Activated T-cell treated with anti-CD3 and anti-CD28 coated beads for 1 hour (primary cell): Measurements from ENCODE around the gene NSD1.

Experiments used
- DNase-seq: peaks from one replicate; pipeline ENCODE4 v3.0.0-alpha.2; 2020; ENCODE audit warnings: low read depth

NSD1 gene

GRCh38 chr5:177349762-177350161 lies 216.2 kb downstream of the NSD1 start:
- no peak for DNase-seq
